LNCaP clone FGC (cell line): ENCODE data around the gene PPP6R3.

Experiments
- DNase-seq: peaks from one replicate; pipeline ENCODE4 v3.0.0-alpha.2; 2011; ENCODE audit warnings: low read depth
- H3K4me3 ChIP-seq: 2 replicates; pipeline ENCODE4 v1.5.1; 2011; ENCODE audit warnings: mild to moderate bottlenecking, low read depth, low read length, control low read depth
- CTCF ChIP-seq: IDR thresholded peaks from 2 replicates; pipeline ENCODE4 v1.5.1; 2012; ENCODE audit warnings: mild to moderate bottlenecking; ENCODE audit not compliant: control insufficient read depth, insufficient read depth; ENCODE audit errors: extremely low read depth

The PPP6R3 gene

GRCh38 chr11:68436162-68436888, 24.2 kb upstream of the PPP6R3 start:
- DNase-seq: no peak
- H3K4me3 ChIP-seq: no peak overlapping the region
- no peak for TF ChIP-seq CTCF

- DNase-seq: no peak
- no peak overlapping the region for H3K4me3 ChIP-seq
- no peak for TF ChIP-seq CTCF
Measured at GRCh38 chr11:68436985-68437926, 23.3 kb upstream of the PPP6R3 start.

GRCh38 chr11:68437927-68438657, 22.5 kb upstream of the PPP6R3 start:
- no peak for TF ChIP-seq CTCF
- no peak overlapping the region for H3K4me3 ChIP-seq
- no peak for DNase-seq

- no peak for TF ChIP-seq CTCF
- H3K4me3 ChIP-seq: no peak overlapping the region
- DNase-seq: no peak
Measured at GRCh38 chr11:68438658-68439259, 21.8 kb upstream of the PPP6R3 start.

- TF ChIP-seq CTCF: no peak
- no peak overlapping the region for H3K4me3 ChIP-seq
- DNase-seq: no peak
Measured at GRCh38 chr11:68439355-68440065, 21.0 kb upstream of the PPP6R3 start.

- H3K4me3 ChIP-seq: no peak overlapping the region
- TF ChIP-seq CTCF: no peak
- no peak for DNase-seq
Measured at GRCh38 chr11:68440224-68440623, 20.3 kb upstream of the PPP6R3 start.
